Vagina (tissue), 2 donors: ENCODE measurements around the gene TECR. TPM values are rescaled to one million over a fixed set of nuclear protein-coding genes. Genes with fewer than 3 reads are reported as not detected.

Experiments
- DNase-seq, 2 donors: peaks; one replicate each; pipeline ENCODE4 v3.0.0-alpha.2; 2017; ENCODE audit errors: extremely low spot score in 2 of 2
- H3K27ac ChIP-seq: fragments of 200-600 bp; sonication (generic); one replicate; pipeline ENCODE4 v1.5.1; 2019
- H3K27me3 ChIP-seq: fragments of 200-600 bp; sonication (generic); one replicate; pipeline ENCODE4 v1.5.1; 2019
- H3K36me3 ChIP-seq, 2 donors: fragments of 200-600 bp; sonication (generic); one replicate each; pipeline ENCODE4 v1.5.1; 2017 to 2019
- H3K4me1 ChIP-seq: fragments of 200-600 bp; sonication (generic); one replicate; pipeline ENCODE4 v1.5.1; 2019
- H3K4me3 ChIP-seq, 2 donors: fragments of 200-600 bp; sonication (generic); 1 replicate in 1 of 2; 2 replicates in 1 of 2; pipeline ENCODE4 v1.5.1; 2016 to 2019
- H3K9me3 ChIP-seq: fragments of 200-600 bp; sonication (generic); one replicate; pipeline ENCODE4 v1.5.1; 2019
- CTCF ChIP-seq, 3 experiments: fragments of 450-650 bp in 2 of 3; fragments of 200-600 bp in 1 of 3; sonication (generic) in 1 of 3; IDR thresholded peaks; one replicate each; pipeline ENCODE4 v1.5.1; 2017 to 2019; ENCODE audit warnings: antibody characterized with exemption in 3 of 3, mild to moderate bottlenecking in 2 of 3, moderate library complexity in 2 of 3
- POLR2A ChIP-seq, 2 donors: fragments of 450-650 bp; IDR thresholded peaks; one replicate each; pipeline ENCODE4 v1.6.1; 2017; ENCODE audit warnings: antibody characterized with exemption in 2 of 2, mild to moderate bottlenecking in 2 of 2, moderate library complexity in 2 of 2
- POLR2AphosphoS5 ChIP-seq, 2 donors: sonication (generic); formaldehyde crosslinking; IDR thresholded peaks; one replicate each; pipeline ENCODE4 v1.9.0; 2017; ENCODE audit warnings: antibody characterized with exemption in 2 of 2, mild to moderate bottlenecking in 2 of 2, low read depth in 1 of 2; ENCODE audit not compliant: insufficient read depth in 1 of 2
- intact Hi-C: fragments of 100-400 bp; cut with DNase I; formaldehyde crosslinking; loops from one replicate; pipeline ENCODE4 v1.15.1; 2023
- total RNA-seq: library from RNA; depleted of rRNA; stranded (reverse); fragments of >200 nt; gene quantifications from one replicate; pipeline ENCODE4 v1.2.3, GENCODE V29; 2016

The TECR gene
- total RNA-seq, 1 donor from 2014 or later = 110 TPM

- H3K9me3 ChIP-seq = no peaks in the 10 kb centered on the region
- H3K27me3 ChIP-seq = no peaks in the 10 kb centered on the region
- DNase-seq = no peak
- H3K4me1 ChIP-seq = peaks cover 29% of the 10 kb centered on the region
- TF ChIP-seq POLR2AphosphoS5 (IDR thresholded peaks at IDR 0.05; ENCODE audit: insufficient read depth in 1 of 2, low read depth in 1 of 2) (peak in 1 of 2 donors; percentile 84), CTCF (IDR thresholded peaks at IDR 0.05) (no peak)
- peak overlapping the region; percentile 98 for H3K27ac ChIP-seq
- H3K4me3 ChIP-seq = no peak overlapping the region
- no peaks in the 10 kb centered on the region for H3K36me3 ChIP-seq
- intact Hi-C loops = no loop called here
Observed at GRCh38 chr19:14525729-14526128, 3.7 kb upstream of the TECR start.

GRCh38 chr19:14526423-14526822 lies 3.0 kb upstream of the TECR start:
- TF ChIP-seq POLR2AphosphoS5 (IDR thresholded peaks at IDR 0.05; ENCODE audit: insufficient read depth in 1 of 2, low read depth in 1 of 2) (no peak), CTCF (IDR thresholded peaks at IDR 0.05) (no peak), POLR2A (IDR thresholded peaks at IDR 0.05) (no peak)
- H3K9me3 ChIP-seq = no peaks in the 10 kb centered on the region
- H3K36me3 ChIP-seq = no peaks in the 10 kb centered on the region
- peak overlapping the region; percentile 98 for H3K27ac ChIP-seq
- H3K4me3 ChIP-seq = no peak overlapping the region
- peaks cover 36% of the 10 kb centered on the region for H3K4me1 ChIP-seq
- H3K27me3 ChIP-seq = no peaks in the 10 kb centered on the region
- DNase-seq = no peak
- intact Hi-C loops = no loop called here

GRCh38 chr19:14528419-14529253 lies 758 bp upstream of the TECR start:
- TF ChIP-seq POLR2A (IDR thresholded peaks at IDR 0.05) (no peak), POLR2AphosphoS5 (IDR thresholded peaks at IDR 0.05; ENCODE audit: insufficient read depth in 1 of 2, low read depth in 1 of 2) (no peak), CTCF (IDR thresholded peaks at IDR 0.05) (no peak)

GRCh38 chr19:14530005-14530348 lies 583 bp downstream of the TECR start:
- H3K27me3 ChIP-seq = no peaks in the 10 kb centered on the region
- intact Hi-C loops = no loop called here
- peaks cover 65% of the 10 kb centered on the region for H3K4me1 ChIP-seq
- H3K9me3 ChIP-seq = no peaks in the 10 kb centered on the region
- peak in 1 of 2 donors; percentile 94 for DNase-seq
- H3K27ac ChIP-seq = peak overlapping the region; percentile 98
- no peaks in the 10 kb centered on the region for H3K36me3 ChIP-seq
- TF ChIP-seq CTCF (IDR thresholded peaks at IDR 0.05) (no peak), POLR2A (IDR thresholded peaks at IDR 0.05) (no peak), POLR2AphosphoS5 (IDR thresholded peaks at IDR 0.05; ENCODE audit: insufficient read depth in 1 of 2, low read depth in 1 of 2) (no peak)
- H3K4me3 ChIP-seq = peak overlapping the region; percentile 56 to 90

More at GRCh38 chr19:14528419-14529253, 758 bp upstream of the TECR start:
- no peaks in the 10 kb centered on the region for H3K9me3 ChIP-seq
- H3K27me3 ChIP-seq = no peaks in the 10 kb centered on the region
- no peaks in the 10 kb centered on the region for H3K36me3 ChIP-seq
- peak overlapping the region; percentile 98 for H3K27ac ChIP-seq
- peak overlapping the region; percentile 53 to 90 for H3K4me3 ChIP-seq
- peaks cover 58% of the 10 kb centered on the region for H3K4me1 ChIP-seq
- DNase-seq = peak in 1 of 2 donors; percentile 96
- intact Hi-C loops = no loop called here

- intact Hi-C loops = no loop called here
- Histone ChIP-seq H3K27ac (peak overlapping the region; percentile 98), H3K4me3 (peak overlapping the region; percentile 56 to 90), H3K4me1 (peaks cover 67% of the 10 kb centered on the region), H3K36me3 (no peaks in the 10 kb centered on the region), H3K9me3 (no peaks in the 10 kb centered on the region), H3K27me3 (no peaks in the 10 kb centered on the region)
- TF ChIP-seq POLR2AphosphoS5 (IDR thresholded peaks at IDR 0.05; ENCODE audit: insufficient read depth in 1 of 2, low read depth in 1 of 2) (no peak), POLR2A (IDR thresholded peaks at IDR 0.05) (no peak), CTCF (IDR thresholded peaks at IDR 0.05) (no peak)
- no peak for DNase-seq
Observed at GRCh38 chr19:14530506-14530905, 1.1 kb downstream of the TECR start.
